HepG2 (cell line): ENCODE data around the gene AP3B1. TPM values are rescaled to one million over a fixed set of nuclear protein-coding genes. Genes with fewer than 3 reads are reported as not detected.

ENCODE experiments used
- ATAC-seq: fragments of 200-7000 bp; cut with Tn5 transposase; 3 replicates; pipeline ENCODE4 v1.9.1; 2020; ENCODE audit warnings: mild to moderate bottlenecking, moderate library complexity
- BruUV-seq: library from RNA; stranded (reverse); fragments of 400-500 nt; replicated peaks from 2 replicates; lab custom pipeline; 2021; lab: Mats Ljungman, UMichigan
- CTCF ChIA-PET: fragments of 300-600 bp; formaldehyde crosslinking; extraction: SDS; loops from one replicate; lab custom pipeline; 2021; ENCODE audit warnings: low total read pairs, inconsistent platforms, low intra/inter-chr PET ratio; lab: Yijun Ruan, JAX
- POLR2A ChIA-PET: fragments of 350-600 bp; sonication (Branson Sonifier 250); formaldehyde crosslinking; loops from one replicate; lab custom pipeline; 2020; ENCODE audit warnings: antibody characterized with exemption, inconsistent platforms; lab: Yijun Ruan, JAX
- DNase-seq: peaks from one replicate; pipeline ENCODE4 v3.0.0-alpha.2; 2015; ENCODE audit warnings: low spot score
- FAIRE-seq: peaks from 3 replicates; lab custom pipeline; 2011; peaks lifted over from hg19 to GRCh38; lab: Jason Lieb, UNC
- H2AFZ ChIP-seq: one replicate; pipeline ENCODE4 v1.6.1; 2011; ENCODE audit warnings: low read length, inconsistent platforms
- H3K27ac ChIP-seq: fragments of 300-600 bp; 3 replicates; pipeline ENCODE4 v1.8.0; 2011; ENCODE audit warnings: mixed run types, mild to moderate bottlenecking, mixed read lengths, low read length, inconsistent platforms; ENCODE audit not compliant: insufficient read depth; ENCODE audit errors: extremely low read length
- H3K27me3 ChIP-seq, 2 experiments: fragments of 200-600 bp in 1 of 2; 2 replicates in 1 of 2; 3 replicates in 1 of 2; pipeline versions ENCODE4 v1.6.0 to v1.8.0; 2011; ENCODE audit warnings: low read length in 2 of 2, mild to moderate bottlenecking in 2 of 2, moderate library complexity in 2 of 2, inconsistent platforms in 1 of 2; ENCODE audit not compliant: insufficient read depth in 2 of 2, control insufficient read depth in 1 of 2
- H3K36me3 ChIP-seq, 2 experiments: fragments of 200-600 bp in 1 of 2; replicated peaks in 1 of 2; 2 replicates in 1 of 2; 3 replicates in 1 of 2; pipeline versions ENCODE4 v1.5.1 to v1.8.0; 2011; ENCODE audit warnings: low read length in 2 of 2, inconsistent platforms in 1 of 2; ENCODE audit not compliant: insufficient read depth in 2 of 2, control insufficient read depth in 1 of 2
- H3K4me1 ChIP-seq: 2 replicates; pipeline ENCODE4 v1.5.1; 2012; ENCODE audit warnings: low read length, inconsistent platforms; ENCODE audit not compliant: insufficient read depth
- H3K4me2 ChIP-seq: 2 replicates; pipeline ENCODE4 v1.6.0; 2011; ENCODE audit warnings: low read depth, low read length, inconsistent platforms
- H3K4me3 ChIP-seq, 3 experiments: fragments of 200-600 bp in 1 of 3; sonication (generic), shearing (Covaris generic) in 1 of 3; replicated peaks in 1 of 3; 2 replicates each; pipeline ENCODE4 v1.5.1; 2011 to 2016; ENCODE audit warnings: low read length in 3 of 3, inconsistent platforms in 2 of 3, low read depth in 2 of 3, mild to moderate bottlenecking in 2 of 3, control low read depth in 1 of 3, mixed read lengths in 1 of 3; ENCODE audit not compliant: insufficient read depth in 1 of 3
- H3K79me2 ChIP-seq: one replicate; pipeline ENCODE4 v1.6.1; 2011; ENCODE audit warnings: low read length, inconsistent platforms; ENCODE audit not compliant: insufficient read depth
- H3K9ac ChIP-seq: 2 replicates; pipeline ENCODE4 v1.6.0; 2011; ENCODE audit warnings: mild to moderate bottlenecking, low read depth, low read length, inconsistent platforms; ENCODE audit not compliant: insufficient read depth
- H3K9me3 ChIP-seq: 2 replicates; pipeline ENCODE4 v1.5.1; 2012; ENCODE audit warnings: mild to moderate bottlenecking, low read length
- H4K20me1 ChIP-seq: 2 replicates; pipeline ENCODE4 v1.6.0; 2011; ENCODE audit warnings: inconsistent platforms, mild to moderate bottlenecking, low read length, moderate library complexity; ENCODE audit not compliant: insufficient read depth
- CHD2 ChIP-seq: IDR thresholded peaks from 2 replicates; pipeline ENCODE4 v1.6.1; 2011; ENCODE audit warnings: low read depth, low read length, improper control_type of control experiment
- HNF1A ChIP-seq, 2 experiments: sonication (generic) in 1 of 2; formaldehyde crosslinking in 1 of 2; IDR thresholded peaks; 2 replicates each; pipeline versions ENCODE4 v1.4.0 to v1.6.1; 2016 to 2020; ENCODE audit warnings: borderline replicate concordance in 1 of 2, low read depth in 1 of 2, mild to moderate bottlenecking in 1 of 2, missing genetic modification reagents in 1 of 2
- PBX3 ChIP-seq: sonication (generic); formaldehyde crosslinking; IDR thresholded peaks from 2 replicates; pipeline ENCODE4 v1.8.1; 2023; ENCODE audit warnings: missing genetic modification reagents, inconsistent platforms, borderline replicate concordance
- REXO4 ChIP-seq: sonication (generic); formaldehyde crosslinking; IDR thresholded peaks from 2 replicates; pipeline ENCODE4 v1.8.0; 2022; ENCODE audit warnings: missing genetic modification reagents, mild to moderate bottlenecking, borderline replicate concordance
- SP4 ChIP-seq: sonication (generic); formaldehyde crosslinking; IDR thresholded peaks from 2 replicates; pipeline ENCODE4 v1.8.1; 2023; ENCODE audit warnings: mild to moderate bottlenecking, missing genetic modification reagents
- ZFP91 ChIP-seq: sonication (generic); formaldehyde crosslinking; IDR thresholded peaks from 2 replicates; pipeline ENCODE4 v1.9.0; 2022; ENCODE audit warnings: missing genetic modification reagents, mild to moderate bottlenecking, borderline replicate concordance
- ZNF383 ChIP-seq: sonication (generic); formaldehyde crosslinking; IDR thresholded peaks from 2 replicates; pipeline ENCODE4 v1.4.0; 2020; ENCODE audit warnings: missing genetic modification reagents, mild to moderate bottlenecking, borderline replicate concordance
- ZNF414 ChIP-seq: sonication (generic); formaldehyde crosslinking; IDR thresholded peaks from 2 replicates; pipeline ENCODE4 v1.5.0; 2020; ENCODE audit warnings: missing genetic modification reagents
- WGBS: methylation state at CpG from one replicate; pipeline ENCODE4 v1.1.6; 2017; ENCODE audit warnings: low lambda C conversion rate; 5-methylcytosine and 5-hydroxymethylcytosine counted together
- in situ Hi-C: cut with HindIII; loops from 2 replicates; pipeline ENCODE4 v1.10.0; 2017; ENCODE audit warnings: low pct_unique_long_range_greater_than_20kb; ENCODE audit not compliant: extremely low pct_ligation_motif_present
- intact Hi-C: fragments of 100-400 bp; cut with micrococcal nuclease; formaldehyde crosslinking; loops from one replicate; pipeline ENCODE4 v1.10.0; 2022; ENCODE audit not compliant: unreplicated experiment
- polyA plus RNA-seq, 8 experiments: library from polyadenylated mRNA; depleted of rRNA in 3 of 8; stranded (reverse) in 7 of 8; unstranded in 1 of 8; fragments of >200 nt; fragmentation: Illumina TruSeq in 4 of 8; extraction: Trizol in 4 of 8; gene quantifications; 2 replicates each; pipeline versions ENCODE4 v1.2.1 to v1.2.3, GENCODE V29; 2011 to 2016; ENCODE audit warnings: low read depth in 4 of 8, missing spikeins in 1 of 8, mixed read lengths in 1 of 8; ENCODE audit not compliant: insufficient read depth in 1 of 8
- total RNA-seq, 5 experiments: library from RNA; depleted of rRNA; stranded (reverse); fragments of >200 nt; fragmentation: Illumina TruSeq; extraction: Trizol; gene quantifications; 2 replicates each; pipeline ENCODE4 v1.2.3, GENCODE V29; 2016; ENCODE audit warnings: low read depth in 1 of 5

Gene AP3B1
- total and polyA plus RNA-seq, 2 of the 13 experiments (the other 11 are each of a cell fraction or from before 2014, with no cell fraction given), result 37.7 to 51.2 TPM

GRCh38 chr5:77981820-77982219 lies 312.7 kb downstream of the AP3B1 start:
- ATAC-seq, result no peak

More at GRCh38 chr5:77981820-77982219, 312.7 kb downstream of the AP3B1 start:
- in situ Hi-C loops, result loop anchor here (10.0 to 25.0 kb wide), 2 partner anchors 337 to 420 kb away; no protein-coding TSS in a partner anchor
- Histone ChIP-seq H3K4me3 (no peak overlapping the region), H3K9me3 (no peaks in the 10 kb centered on the region), H3K9ac (no peak overlapping the region), H3K79me2 (no peaks in the 10 kb centered on the region), H2AFZ (no peak overlapping the region), H3K4me2 (no peak overlapping the region), H3K27ac (no peak overlapping the region), H3K4me1 (peaks cover 26% of the 10 kb centered on the region), H3K36me3 (no peaks in the 10 kb centered on the region), H3K27me3 (no peaks in the 10 kb centered on the region), H4K20me1 (no peaks in the 10 kb centered on the region)
- intact Hi-C loops, result no loop called here
- no peak for DNase-seq
- no peak for FAIRE-seq
- CTCF ChIA-PET, result no interaction called here
- POLR2A ChIA-PET, result no interaction called here
- no peak for TF ChIP-seq HNF1A (IDR thresholded peaks at IDR 0.05; ENCODE audit: low read depth)
- no peak for TF ChIP-seq HNF1A (CRISPR knock-in tag; IDR thresholded peaks at IDR 0.05; ENCODE audit: borderline replicate concordance)
- no peak for TF ChIP-seq PBX3
- no peak for TF ChIP-seq CHD2
- TF ChIP-seq ZNF414, result no peak
- TF ChIP-seq ZNF383 (CRISPR knock-in tag), result no peak
- no peak for TF ChIP-seq REXO4
- no peak for TF ChIP-seq SP4 (CRISPR knock-in tag)
- TF ChIP-seq ZFP91 (CRISPR knock-in tag), result no peak
- BruUV-seq, result no TSS peak
- WGBS, result 57% methylated on average over 3 of the region's 3 CpGs
